GM19043 (cell line): Measurements from ENCODE around the gene RHOH.

Experiments used
- ATAC-seq: cut with Tn5 transposase; IDR thresholded peaks from one replicate; pipeline ENCODE4 v1.9.1; 2021; ENCODE audit warnings: low read depth; ENCODE audit not compliant: unreplicated experiment

RHOH gene

GRCh38 chr4:40186665-40187014 lies 10.2 kb upstream of the RHOH start:
- ATAC-seq: no peak

GRCh38 chr4:40187386-40187906 lies 9.4 kb upstream of the RHOH start:
- ATAC-seq: no peak

GRCh38 chr4:40190019-40190418 lies 6.8 kb upstream of the RHOH start:
- no peak for ATAC-seq

GRCh38 chr4:40190465-40190864 lies 6.4 kb upstream of the RHOH start:
- ATAC-seq: no peak

GRCh38 chr4:40190880-40191815 lies 5.7 kb upstream of the RHOH start:
- ATAC-seq: no peak

GRCh38 chr4:40192114-40193015 lies 4.5 kb upstream of the RHOH start:
- ATAC-seq: peak; percentile 37

DNA sequence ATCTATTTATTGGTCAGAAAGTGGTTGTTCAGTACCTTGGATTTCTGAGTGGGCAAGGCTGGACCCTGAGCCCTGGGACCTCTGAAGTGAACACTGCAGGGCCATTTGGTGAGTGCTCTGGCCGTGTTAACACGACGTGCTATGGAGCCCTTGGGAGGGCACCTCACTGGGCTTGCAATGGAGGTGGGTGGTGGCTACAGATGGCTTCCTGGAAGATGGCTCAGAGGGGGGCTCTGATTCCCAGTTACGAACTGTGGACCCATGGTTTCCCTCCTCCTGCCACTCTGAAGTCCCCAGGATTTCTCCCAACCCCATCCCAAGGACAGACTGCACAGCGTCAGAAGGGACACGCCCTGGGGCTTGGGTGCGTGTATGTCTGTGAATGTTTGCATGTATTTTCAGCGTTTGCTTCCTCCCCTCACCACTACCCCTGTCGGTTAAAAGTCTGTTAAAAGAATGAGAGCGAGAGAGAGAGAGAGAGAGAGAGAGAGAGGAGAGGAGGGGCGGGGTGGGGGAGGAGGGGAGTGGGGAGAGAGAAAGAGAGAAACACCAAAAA lies 3.7 kb upstream of the RHOH start:
- peak; percentile 30 for ATAC-seq

DNA sequence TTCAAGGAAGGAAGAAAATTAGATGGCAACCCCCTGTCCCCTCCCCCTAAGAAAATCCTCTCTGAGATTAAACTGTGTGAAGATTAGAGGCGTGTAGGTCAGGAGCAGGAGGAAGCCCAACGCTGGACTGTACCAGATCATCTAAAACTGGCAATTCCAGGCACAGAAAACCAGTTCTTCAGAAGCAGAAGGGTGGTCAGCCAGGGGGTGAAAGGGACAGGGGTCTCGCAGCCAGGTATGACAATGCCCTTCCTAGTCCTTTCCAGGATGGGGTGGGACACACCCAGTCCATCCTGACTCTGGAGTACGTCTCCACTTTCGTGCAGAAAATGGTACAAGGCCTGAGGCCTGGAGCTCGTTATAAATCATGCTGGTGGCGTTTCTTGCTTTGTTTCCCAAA lies 3.3 kb upstream of the RHOH start:
- peak; percentile 3 for ATAC-seq

- ATAC-seq: no peak
Measured at GRCh38 chr4:40194602-40195161, 2.1 kb upstream of the RHOH start.

DNA sequence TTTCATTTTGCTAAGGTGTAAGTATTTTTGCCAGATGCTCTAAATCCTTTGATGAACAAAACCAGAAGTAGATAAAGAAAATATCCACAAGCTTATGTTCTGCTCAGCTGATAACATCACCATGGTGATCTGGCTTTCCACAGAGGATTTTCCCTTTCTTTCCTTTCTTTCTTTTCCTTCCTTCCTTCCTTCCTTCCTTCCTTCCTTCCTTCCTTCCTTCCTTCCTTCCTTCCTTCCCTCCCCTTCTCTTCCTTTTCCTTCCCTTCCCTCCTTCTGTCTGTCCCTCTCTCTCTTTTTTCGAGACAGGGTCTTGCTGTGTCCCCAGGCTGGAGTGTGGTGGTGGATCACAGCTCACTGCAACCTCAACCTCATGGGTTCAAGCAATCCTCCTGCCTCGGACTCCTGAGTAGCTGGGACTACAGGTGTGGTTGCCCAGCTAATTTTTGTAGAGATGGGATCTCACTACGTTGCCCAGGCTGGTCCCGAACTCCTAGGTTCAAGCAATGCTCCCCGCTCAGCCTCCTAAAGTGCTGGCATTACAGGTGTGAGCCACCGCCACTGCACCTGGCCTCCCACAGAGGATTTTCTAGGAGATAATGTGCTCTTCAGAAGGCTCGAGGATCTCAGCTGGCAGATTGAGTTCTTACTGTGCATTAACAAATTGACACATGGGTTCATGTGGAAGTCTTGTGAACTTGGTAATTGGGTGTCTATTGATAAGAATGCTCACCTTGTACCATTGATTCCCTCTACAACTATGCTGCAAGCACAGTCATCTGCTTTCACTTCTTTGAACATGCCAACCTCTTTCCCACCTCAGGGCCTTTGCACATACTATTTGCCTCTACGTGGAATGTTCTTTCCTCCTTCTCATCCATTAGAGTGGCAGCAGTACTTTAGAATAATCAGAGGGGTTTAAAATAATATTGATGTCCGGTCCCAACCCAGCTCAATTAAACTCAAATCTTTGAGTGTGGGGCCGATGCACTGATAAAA lies 1.4 kb upstream of the RHOH start:
- no peak for ATAC-seq

GRCh38 chr4:40196272-40196671 lies 559 bp upstream of the RHOH start:
- ATAC-seq: no peak

DNA sequence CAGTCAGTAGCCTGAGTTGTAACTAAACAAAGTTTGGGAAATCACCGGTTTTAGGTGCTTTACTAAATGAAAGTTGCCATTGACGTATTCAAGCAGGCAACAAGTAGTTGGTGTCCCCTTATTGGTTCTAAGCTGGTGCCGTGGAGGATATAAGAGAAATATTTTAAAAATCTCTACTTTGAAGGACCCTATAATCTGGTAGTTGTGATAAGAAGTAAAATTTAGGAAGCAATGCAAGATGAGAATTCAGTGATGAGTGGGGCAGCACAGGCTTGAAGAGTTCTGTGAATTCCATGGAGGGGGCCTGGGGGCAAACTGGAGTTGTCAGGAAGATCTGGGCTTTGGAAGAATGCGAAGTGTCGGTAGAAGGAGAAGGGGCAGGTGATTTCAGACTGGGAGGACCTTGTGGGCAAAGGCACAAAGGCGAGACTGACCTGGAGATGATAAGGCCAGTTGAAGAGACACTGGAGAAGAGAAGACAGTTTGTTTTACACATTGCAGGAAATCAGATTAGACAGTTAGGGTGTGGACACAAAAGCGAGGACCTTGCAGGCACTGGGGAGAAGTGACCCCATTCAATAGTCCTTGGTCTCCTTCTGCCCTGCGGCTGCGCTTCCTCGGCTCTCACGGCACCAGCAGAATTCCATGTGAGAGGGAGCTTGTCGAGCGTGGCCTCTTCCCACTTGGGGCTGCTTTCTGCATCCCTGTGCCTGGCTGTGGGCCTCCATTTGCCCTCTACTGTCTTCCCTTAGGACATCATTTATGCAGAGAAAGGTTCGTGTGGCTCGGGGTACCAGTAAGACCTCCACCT lies 1.3 kb downstream of the RHOH start:
- ATAC-seq: no peak

GRCh38 chr4:40199179-40199670 lies 2.4 kb downstream of the RHOH start:
- ATAC-seq: no peak

DNA sequence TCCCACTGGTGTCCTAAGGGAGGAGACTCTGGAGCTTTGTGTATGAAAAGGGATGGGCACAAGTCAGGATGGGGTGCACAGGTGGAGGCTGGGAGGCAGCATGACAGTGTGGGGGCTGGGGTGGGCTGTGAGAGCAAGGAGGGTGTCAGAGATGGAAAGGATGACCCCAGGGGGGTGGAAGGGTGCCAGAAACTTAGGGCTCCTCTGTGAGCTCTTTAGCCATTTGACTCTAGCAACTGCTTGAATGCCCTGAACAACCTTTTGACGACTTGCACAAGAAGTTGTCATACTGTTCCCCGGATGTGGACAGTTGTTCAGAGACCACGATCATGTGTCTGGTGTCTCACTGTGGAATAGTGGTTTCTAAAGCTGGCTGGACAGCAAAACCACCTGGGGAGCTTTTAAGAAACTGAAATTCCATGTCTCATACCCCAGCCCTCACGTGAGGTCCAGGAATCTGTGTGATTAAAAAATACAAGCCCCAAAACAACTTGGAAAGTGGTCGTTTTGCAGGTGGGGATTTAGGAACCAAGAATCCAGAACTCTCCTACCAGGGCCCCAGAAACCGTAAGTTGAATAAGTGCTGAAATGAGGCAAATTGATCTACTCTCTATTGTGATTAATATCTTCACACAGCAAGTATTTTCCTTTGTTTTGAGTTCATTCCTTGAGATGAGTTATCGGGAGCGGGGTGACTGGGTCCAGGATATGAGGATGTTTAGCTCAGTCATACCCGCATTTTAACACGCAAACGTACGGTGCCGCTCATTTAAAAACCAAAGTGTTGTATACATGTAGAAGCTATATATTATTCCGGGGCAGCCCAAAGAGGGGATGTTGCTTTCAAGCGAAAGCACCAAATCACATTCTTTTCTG lies 3.4 kb downstream of the RHOH start:
- peak; percentile 39 for ATAC-seq

GRCh38 chr4:40200875-40201801 lies 4.3 kb downstream of the RHOH start:
- no peak for ATAC-seq

GRCh38 chr4:40201898-40202297 lies 5.1 kb downstream of the RHOH start:
- no peak for ATAC-seq
